ENCODE data around the gene ZBTB22.
"Not testable (repeated sequence)": the region's sequence is repeated elsewhere in the genome, so short reads cannot be mapped to it uniquely, and the experiment has no call there.

ZBTB22 gene

DNA sequence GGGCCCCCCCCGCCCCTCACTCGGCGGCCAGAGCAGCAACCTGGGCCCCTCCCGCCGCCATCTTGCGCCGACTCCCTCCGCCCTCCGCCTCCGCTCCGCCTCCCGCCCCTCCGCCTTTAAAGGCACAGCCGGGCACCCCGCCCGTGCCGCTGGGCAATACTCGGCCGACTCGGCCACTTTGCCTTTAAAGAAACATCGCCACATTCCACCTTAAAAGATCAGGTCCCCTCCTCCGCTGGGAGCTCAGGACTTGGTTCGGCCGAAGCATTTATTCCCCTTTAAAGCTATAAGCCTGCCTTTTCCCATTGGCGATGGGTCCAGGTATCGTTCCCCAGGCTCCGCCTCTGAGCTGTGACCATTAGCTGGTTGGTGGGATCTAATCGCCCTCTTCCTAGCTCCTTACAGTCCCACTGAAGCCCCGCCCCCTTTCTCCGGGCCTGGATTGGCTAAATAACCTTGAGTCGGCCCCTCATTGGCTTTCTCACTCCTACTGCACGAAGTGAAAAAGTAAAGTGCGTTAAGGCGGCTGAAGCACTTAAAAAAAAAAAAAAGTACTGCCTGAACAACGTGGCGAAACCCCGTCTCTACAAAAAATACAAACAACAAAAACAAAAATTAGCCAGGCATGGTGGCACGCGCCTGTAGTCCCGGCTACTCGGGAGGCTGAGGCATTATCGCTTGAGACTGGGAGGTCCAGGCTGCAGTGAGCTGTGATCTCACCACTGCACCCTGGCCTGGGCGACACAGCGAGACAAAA, at the start of gene ZBTB22:
Gene ZBTB22 (minus strand): TSS at position 76 of the 757 bp plus-strand sequence. CDS start 828 bp downstream, outside the sequence.
- peak; percentile 58 for TF ChIP-seq POLR2A (IDR thresholded peaks at IDR 0.05; ENCODE audit: low read length)
- TF ChIP-seq GATA1 (IDR thresholded peaks at IDR 0.05; ENCODE audit: low read depth, low read length), result no peak
- DNase-seq, result peak; percentile 97 to 98

DNA sequence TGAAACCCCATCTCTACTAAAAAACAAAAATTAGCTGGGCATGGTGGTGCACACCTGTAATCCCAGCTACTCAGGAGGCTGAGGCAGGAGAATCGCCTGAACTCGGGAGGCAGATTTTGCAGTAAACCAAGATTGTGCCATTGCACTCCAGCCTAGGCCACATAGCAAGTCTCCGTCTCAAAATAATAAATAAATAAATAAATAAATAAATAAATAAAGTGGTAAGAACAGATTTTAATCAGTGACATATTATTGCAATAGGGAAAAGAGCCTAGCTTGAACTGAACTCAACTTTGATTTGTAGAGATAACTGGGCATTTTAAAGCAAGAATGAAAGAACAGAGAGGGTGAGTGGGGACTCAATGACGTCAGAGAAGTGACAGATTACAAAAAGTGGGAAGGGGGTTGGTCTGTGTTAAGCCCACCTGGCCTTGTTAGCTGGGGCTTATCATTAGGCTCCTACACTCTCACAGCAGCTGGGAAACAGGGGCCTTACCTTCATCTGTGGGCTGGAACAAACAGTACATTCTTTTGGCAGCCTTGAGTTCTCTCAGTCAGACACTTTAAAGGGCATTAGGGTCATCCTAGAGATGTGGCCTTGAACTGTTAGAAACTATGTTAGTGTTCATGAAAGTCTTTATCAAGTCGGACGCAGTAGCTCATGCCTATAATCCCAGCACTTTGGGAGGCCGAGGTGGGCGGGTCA, 49.6 kb upstream of the ZBTB22 start:
- TF ChIP-seq POLR2A (IDR thresholded peaks at IDR 0.05; ENCODE audit: low read length) (no peak), GATA1 (IDR thresholded peaks at IDR 0.05; ENCODE audit: low read depth, low read length) (no peak)
- DNase-seq, result no peak

DNA sequence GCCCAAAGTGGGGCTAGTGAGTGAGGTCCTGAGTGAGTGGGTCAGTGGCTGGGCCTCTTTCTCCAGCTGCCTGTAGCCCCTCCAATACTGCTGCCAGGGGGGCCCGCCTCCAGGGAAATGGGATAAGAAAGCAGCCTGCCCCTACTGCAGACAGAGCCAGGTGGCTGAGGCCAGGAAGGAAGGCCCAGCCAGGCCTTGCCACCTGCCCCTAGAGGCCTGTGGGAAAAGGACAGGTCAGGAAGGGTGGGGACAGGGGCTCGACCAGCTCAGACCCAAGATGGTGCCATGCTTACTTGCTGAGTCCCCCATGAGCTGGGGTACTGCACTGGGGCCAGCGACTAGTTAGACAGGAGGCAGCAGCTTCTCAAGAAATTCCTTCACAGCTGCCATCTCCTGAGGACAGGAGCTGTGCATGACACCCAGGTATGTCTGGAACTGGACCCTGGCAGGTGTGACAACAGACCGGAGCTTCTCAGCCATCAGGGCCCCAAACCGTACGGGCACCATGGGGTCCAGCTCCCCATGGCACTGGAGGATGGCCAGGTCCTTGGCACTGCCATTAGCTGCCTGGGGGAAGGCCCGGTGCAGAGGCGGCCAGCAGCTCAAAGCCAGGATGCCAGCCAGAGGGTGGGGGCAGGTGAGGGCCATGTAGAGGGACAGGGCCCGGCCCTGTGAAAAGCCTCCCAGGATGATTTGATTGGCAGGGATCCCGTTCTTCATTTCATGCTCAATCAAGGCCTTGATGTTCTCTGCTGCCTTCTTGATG, 47.8 kb upstream of the ZBTB22 start:
- DNase-seq, result not testable (repeated sequence)

DNA sequence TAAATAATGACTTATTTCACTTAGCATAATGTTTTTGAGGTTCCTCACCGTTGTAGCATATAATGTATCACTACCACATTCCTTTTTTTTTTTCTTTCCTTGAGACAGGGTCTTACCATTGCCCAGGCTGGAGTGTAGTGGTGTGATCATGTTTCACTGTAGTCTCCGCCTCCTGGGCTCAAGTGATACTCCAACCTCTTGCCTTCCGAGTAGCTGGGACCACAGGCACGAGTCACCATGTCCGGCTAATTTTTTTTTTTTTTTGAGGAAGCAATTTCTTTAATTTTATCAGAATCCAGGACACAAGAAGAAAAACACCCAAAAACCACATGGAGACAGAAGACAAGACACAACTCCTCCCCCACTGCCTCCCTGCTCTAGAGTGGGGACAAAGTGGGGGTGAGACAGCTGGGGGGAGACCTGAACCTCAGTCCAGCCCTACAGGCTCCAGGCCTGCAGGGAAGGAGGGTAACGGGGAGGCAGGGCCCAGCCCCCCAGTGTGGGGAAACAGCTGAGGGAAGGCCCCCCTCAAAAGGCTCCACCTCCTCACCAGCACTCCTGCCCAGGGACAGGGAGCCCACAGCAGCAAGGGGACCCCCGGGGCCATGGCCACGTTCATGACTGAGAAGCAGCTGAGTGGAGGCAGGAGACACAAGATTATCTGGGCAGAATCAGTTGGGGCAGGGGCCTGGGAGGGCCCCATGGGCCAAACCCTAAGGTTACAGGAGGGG, 47.1 kb upstream of the ZBTB22 start:
- DNase-seq, result not testable (repeated sequence)

GRCh38 chr6:33363486-33363885, 45.9 kb upstream of the ZBTB22 start:
- DNase-seq, result not testable (repeated sequence)

DNA sequence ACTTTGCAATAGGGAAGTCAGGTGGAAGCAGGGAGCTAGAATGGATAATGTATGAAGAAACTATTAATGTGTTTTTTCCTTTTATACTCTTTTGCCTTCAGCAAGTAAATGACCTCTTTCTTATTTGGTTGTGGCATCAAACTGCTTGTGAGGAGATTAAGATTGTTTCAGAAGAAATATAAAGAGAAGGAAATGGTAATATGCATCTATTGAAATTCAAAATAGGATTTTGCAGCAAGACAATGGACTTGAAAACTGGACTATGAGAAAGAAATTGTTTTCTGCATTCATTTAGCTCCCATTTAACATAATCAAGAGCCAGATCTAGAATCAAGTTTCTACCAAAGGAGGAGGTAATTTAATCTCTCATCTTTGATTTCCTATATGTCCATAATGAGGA, 41.8 kb upstream of the ZBTB22 start:
- DNase-seq, result no peak
- TF ChIP-seq GATA1 (IDR thresholded peaks at IDR 0.05; ENCODE audit: low read depth, low read length) (no peak), POLR2A (IDR thresholded peaks at IDR 0.05; ENCODE audit: low read length) (no peak)

- peak; percentile 5 to 30 for DNase-seq
Observed at GRCh38 chr6:33357160-33357871, 39.8 kb upstream of the ZBTB22 start.

DNA sequence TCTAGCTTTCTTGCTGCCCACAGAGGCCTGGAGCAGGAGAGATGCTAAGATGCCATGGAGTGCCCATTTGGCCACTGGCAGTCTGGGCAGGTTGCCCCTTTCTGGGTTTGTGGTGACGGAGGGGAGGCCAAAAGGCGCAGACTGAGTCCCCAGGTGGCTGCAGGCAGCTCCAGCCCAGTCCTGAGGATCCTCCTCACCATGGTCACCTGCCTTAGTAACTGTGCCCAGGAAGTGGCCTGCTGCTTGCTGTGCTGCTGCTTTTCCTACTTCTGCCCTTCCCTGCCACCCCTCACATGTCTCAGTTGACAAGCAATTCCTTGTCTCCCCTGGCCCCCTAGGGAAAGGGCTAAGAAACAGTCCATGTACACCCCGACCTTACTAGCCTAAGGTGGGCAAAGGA, 38.8 kb upstream of the ZBTB22 start:
- no peak for TF ChIP-seq GATA1 (IDR thresholded peaks at IDR 0.05; ENCODE audit: low read depth, low read length)
- no peak for TF ChIP-seq POLR2A (IDR thresholded peaks at IDR 0.05; ENCODE audit: low read length)
- DNase-seq, result no peak

- DNase-seq, result not testable (repeated sequence)
Observed at GRCh38 chr6:33355860-33356259, 38.3 kb upstream of the ZBTB22 start.

DNA sequence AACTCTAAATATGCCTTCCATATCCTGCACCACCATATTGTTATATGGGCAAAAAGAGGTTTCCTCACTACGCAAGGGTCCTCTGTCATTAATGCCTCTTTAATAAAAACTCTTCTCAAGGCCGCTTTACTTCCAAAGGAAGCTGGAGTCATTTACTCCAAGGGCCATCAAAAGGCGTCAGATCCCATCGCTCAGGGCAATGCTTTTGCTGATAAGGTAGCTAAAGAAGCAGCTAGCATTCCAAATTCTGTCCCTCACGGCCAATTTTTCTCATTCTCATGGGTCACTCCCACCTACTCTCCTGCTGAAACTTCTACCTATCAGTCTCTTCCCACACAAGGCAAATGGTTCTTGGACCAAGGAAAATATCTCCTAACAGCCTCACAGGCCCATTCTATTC, 30.3 kb upstream of the ZBTB22 start:
- TF ChIP-seq GATA1 (IDR thresholded peaks at IDR 0.05; ENCODE audit: low read depth, low read length) (no peak), POLR2A (IDR thresholded peaks at IDR 0.05; ENCODE audit: low read length) (no peak)

GRCh38 chr6:33346972-33347371, 29.4 kb upstream of the ZBTB22 start:
- not testable (repeated sequence) for DNase-seq

More for the DNA sequence above, 30.3 kb upstream of the ZBTB22 start:
- no peak for DNase-seq

GRCh38 chr6:33344701-33345697, 27.5 kb upstream of the ZBTB22 start:
- TF ChIP-seq POLR2A (IDR thresholded peaks at IDR 0.05; ENCODE audit: low read length), result peak; percentile 25
- TF ChIP-seq GATA1 (IDR thresholded peaks at IDR 0.05; ENCODE audit: low read depth, low read length), result no peak
- peak; percentile 80 to 84 for DNase-seq

Data from erythroblast (primary cell).